HK-2 (cell line): Measurements from ENCODE around the gene TMEM201.

Experiments used
- DNase-seq: peaks from one replicate; pipeline ENCODE4 v3.0.0-alpha.2; 2018; ENCODE audit not compliant: unreplicated experiment

The TMEM201 gene

DNA sequence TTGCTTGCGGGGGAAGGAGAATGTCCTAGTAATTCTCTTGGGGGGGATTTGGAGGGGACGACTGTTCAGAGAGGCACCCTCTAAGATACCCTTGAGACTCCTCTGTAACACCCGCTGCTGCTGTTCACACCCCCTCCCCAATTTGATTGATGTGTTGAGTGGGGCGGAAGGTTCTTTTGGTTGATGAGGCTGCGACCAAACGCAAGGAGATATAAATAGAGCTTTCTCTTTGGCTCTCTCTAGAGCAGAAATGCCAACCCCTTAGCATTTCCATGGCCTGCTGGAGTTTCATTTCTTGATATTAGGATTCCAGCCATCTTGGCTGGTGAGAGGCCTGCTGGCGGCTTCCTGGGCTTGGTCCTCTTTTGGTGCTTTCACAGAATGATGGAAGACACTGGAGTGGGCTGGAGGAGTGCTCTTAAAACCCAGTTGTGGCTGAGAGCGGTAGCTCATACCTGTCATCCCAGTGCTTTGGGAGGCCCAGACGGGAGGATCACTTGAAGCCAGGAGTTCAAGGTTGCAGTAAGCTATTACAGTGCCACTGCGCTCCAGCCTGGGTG, 64.9 kb downstream of the TMEM201 start:
- no peak for DNase-seq

DNA sequence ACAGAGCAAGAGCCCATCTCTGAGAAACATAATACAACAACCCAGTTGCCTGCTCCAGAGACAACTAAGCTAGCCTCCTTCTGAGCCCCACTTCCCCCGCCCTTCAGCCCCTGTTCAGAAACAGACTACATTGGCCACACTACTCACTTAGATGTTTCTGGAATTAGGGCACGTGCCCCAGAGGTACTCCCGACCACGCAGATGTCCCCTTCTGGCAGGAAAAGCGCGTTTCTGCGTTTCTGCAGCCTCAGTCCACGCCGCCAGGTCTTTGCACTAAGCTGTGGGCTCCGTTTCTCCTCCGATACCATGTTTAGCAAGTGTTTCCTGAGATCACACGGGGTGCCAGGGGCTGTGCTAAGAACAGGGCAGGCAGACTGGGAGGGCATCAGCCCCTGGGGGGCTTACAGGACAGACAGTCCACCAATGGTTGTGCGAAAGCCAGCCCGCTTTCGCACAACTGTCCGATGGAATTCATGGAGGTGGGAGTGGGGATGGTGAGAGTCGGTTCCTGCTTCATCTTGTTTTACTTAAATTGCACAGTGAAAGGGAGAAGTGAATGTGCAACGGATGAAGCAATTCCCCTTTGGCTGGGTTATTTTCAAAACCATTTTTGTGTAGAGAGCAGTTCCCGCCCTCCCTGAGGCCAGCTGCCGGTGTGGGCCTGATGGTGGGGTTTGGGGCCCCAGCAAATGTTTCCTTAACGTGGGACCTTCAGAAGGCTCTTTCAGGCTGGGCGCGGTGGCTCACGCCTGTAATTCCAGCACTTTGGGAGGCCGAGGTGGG, 65.5 kb downstream of the TMEM201 start:
- DNase-seq: no peak

DNA sequence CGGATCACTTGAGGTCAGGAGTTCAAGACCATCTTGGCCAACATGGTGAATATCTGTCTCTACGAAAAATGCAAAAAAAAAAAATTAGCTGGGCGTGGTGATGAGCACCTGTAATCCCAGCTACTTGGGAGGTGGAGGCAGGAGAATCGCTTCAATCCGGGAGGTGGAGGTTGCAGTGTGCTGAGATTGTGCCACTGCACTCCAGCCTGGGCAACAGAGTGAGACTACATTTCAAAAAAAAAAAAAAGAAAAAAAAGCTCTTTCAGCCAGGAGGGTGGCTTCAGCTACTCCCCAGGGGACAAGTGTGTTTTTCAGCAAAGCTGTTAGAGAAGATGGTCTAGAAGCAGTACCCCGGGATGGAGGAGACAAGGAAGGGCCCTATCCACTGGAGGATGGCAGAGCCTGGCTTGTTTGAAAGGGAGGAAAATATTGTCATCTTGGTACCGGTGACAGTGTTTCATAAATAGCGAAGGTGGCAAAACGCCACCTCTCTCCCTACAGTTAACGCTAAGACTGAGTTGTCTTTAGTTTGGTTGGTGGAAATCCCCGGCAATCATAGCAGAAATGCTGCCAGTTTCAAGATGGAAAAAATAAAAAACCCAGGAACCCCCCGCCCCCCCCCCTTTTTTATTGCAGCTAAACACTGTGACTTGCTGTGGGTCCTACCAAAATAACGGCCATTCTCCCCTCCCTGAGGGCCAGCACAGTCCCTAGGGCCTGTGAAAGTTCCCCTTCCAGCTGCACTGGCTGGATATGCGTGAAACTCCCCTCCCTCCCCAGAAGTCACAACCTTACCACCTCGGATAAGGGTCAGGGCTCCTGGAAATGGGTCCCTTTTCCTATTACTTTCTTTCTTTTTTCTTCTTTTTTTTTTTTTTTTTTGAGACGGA, 66.4 kb downstream of the TMEM201 start:
- DNase-seq: no peak

DNA sequence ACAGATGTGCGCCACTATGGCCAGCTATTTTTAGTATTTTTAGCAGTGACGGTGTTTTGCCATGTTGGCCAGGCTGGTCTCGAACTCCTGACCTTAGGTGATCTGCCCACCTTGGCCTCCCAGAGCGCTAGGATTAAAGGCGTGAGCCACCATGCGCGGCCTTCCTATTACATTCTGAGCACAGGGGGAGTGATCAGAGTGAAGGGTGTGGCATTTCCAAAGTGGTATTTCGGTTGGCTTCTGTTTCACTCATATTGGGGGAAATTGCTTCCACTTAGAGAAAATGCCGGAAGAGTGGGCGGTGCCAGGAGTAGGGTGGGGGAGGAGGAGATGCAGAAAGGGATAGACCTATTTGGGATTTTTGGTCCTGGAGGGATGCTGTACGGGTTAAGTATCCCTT, 67.1 kb downstream of the TMEM201 start:
- no peak for DNase-seq

DNA sequence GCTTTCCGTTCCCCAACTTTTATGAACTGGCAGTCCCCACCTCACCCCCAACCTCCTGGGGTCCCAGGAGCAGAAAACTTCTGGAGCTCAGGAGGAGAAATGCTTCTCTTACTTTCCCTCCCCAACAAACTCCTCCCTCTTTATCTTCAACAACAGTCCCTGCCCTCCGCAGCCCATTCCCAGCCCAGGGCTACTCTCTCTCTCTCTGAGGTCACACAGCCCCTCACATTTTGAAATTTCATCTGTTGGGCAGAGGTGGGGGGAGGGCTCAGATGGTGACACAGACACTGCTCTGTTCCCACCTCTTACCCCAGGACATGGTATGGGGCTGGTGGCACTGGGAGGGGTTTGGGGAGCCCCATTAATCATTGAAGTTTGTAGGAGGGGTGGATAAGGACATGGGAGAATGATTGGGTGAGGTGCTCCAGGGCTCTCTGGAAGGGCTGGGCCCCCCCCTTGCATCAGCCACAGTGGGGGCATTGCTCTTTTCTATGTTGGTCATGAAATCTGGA, 68.9 kb downstream of the TMEM201 start:
- no peak for DNase-seq

GRCh38 chr1:9658199-9658598, 69.5 kb downstream of the TMEM201 start:
- DNase-seq: no peak

DNA sequence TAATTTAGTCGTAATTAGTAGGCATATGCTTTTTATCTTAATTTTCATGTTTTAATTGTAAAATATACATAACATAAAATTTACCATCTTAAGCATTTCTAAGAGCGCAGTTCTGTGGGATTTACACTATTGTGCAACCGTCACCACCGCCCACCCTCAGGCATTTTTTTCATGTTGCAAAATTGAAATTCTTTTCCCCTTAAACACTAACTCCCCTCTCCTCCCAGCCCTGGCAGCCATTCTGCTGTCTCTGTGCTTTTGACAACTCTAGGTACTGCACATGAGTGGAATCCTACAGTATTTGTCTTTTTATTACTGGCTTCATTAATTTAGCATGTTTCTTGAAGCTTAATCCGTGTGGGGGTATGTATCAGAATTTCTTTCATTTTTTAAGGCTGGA, 70.6 kb downstream of the TMEM201 start:
- no peak for DNase-seq

- DNase-seq: no peak
Observed at GRCh38 chr1:9663257-9663656, 74.5 kb downstream of the TMEM201 start.
